IPS-15b (cell line): ENCODE results near the gene FAM107B.
A peak's percentile ranks its signal among the peaks of the same experiment; 100 is the strongest.

Experiments
- H3K27me3 ChIP-seq: one replicate; pipeline ENCODE4 v1.6.1; 2013; ENCODE audit warnings: low read length; ENCODE audit not compliant: control insufficient read depth, insufficient read depth
- H3K36me3 ChIP-seq: one replicate; pipeline ENCODE4 v1.6.1; 2013; ENCODE audit warnings: low read length; ENCODE audit not compliant: control insufficient read depth, insufficient read depth
- H3K4me1 ChIP-seq: one replicate; pipeline ENCODE4 v1.6.1; 2013; ENCODE audit warnings: mild to moderate bottlenecking, low read length; ENCODE audit not compliant: control insufficient read depth, insufficient read depth
- H3K4me3 ChIP-seq: one replicate; pipeline ENCODE4 v1.5.1; 2013; ENCODE audit warnings: low read depth, low read length
- H3K9ac ChIP-seq: one replicate; pipeline ENCODE4 v1.6.1; 2013; ENCODE audit warnings: low read depth, mild to moderate bottlenecking, low read length
- H3K9me3 ChIP-seq: one replicate; pipeline ENCODE4 v1.6.1; 2013; ENCODE audit warnings: mild to moderate bottlenecking, low read length; ENCODE audit not compliant: control insufficient read depth, insufficient read depth

Gene FAM107B

GRCh38 chr10:14547816-14548215 lies 226.9 kb downstream of the FAM107B start:
- no peak overlapping the region for H3K9ac ChIP-seq

GRCh38 chr10:14545827-14546226 lies 228.9 kb downstream of the FAM107B start:
- Histone ChIP-seq H3K9me3 (no peaks in the 10 kb centered on the region), H3K4me3 (no peak overlapping the region), H3K4me1 (peaks cover 3% of the 10 kb centered on the region), H3K9ac (no peak overlapping the region), H3K27me3 (no peaks in the 10 kb centered on the region), H3K36me3 (no peaks in the 10 kb centered on the region)

More at GRCh38 chr10:14547816-14548215, 226.9 kb downstream of the FAM107B start:
- no peaks in the 10 kb centered on the region for H3K36me3 ChIP-seq
- H3K4me1 ChIP-seq = peaks cover 3% of the 10 kb centered on the region
- H3K27me3 ChIP-seq = no peaks in the 10 kb centered on the region
- peak overlapping the region; percentile 18 for H3K4me3 ChIP-seq
- H3K9me3 ChIP-seq = no peaks in the 10 kb centered on the region

GRCh38 chr10:14543904-14544210 lies 230.8 kb downstream of the FAM107B start:
- Histone ChIP-seq H3K9me3 (no peaks in the 10 kb centered on the region), H3K4me3 (no peak overlapping the region), H3K9ac (no peak overlapping the region), H3K27me3 (no peaks in the 10 kb centered on the region), H3K36me3 (no peaks in the 10 kb centered on the region), H3K4me1 (peaks cover 3% of the 10 kb centered on the region)

GRCh38 chr10:14543046-14543903 lies 231.4 kb downstream of the FAM107B start:
- no peaks in the 10 kb centered on the region for H3K27me3 ChIP-seq
- no peaks in the 10 kb centered on the region for H3K9me3 ChIP-seq
- peaks cover 3% of the 10 kb centered on the region for H3K4me1 ChIP-seq
- no peak overlapping the region for H3K4me3 ChIP-seq
- H3K9ac ChIP-seq = no peak overlapping the region
- no peaks in the 10 kb centered on the region for H3K36me3 ChIP-seq

GRCh38 chr10:14541379-14541778 lies 233.3 kb downstream of the FAM107B start:
- H3K36me3 ChIP-seq = no peaks in the 10 kb centered on the region
- no peaks in the 10 kb centered on the region for H3K27me3 ChIP-seq
- H3K4me3 ChIP-seq = no peak overlapping the region
- no peaks in the 10 kb centered on the region for H3K9me3 ChIP-seq
- H3K4me1 ChIP-seq = peaks cover 3% of the 10 kb centered on the region
- no peak overlapping the region for H3K9ac ChIP-seq

GRCh38 chr10:14540611-14541010 lies 234.1 kb downstream of the FAM107B start:
- no peak overlapping the region for H3K4me3 ChIP-seq
- no peaks in the 10 kb centered on the region for H3K9me3 ChIP-seq
- H3K4me1 ChIP-seq = peaks cover 3% of the 10 kb centered on the region
- H3K27me3 ChIP-seq = no peaks in the 10 kb centered on the region
- no peak overlapping the region for H3K9ac ChIP-seq
- H3K36me3 ChIP-seq = no peaks in the 10 kb centered on the region

- Histone ChIP-seq H3K4me3 (no peak overlapping the region), H3K9ac (no peak overlapping the region), H3K4me1 (peaks cover 3% of the 10 kb centered on the region), H3K36me3 (no peaks in the 10 kb centered on the region), H3K9me3 (no peaks in the 10 kb centered on the region), H3K27me3 (no peaks in the 10 kb centered on the region)
Measured at GRCh38 chr10:14540062-14540461, 234.6 kb downstream of the FAM107B start.

- H3K9me3 ChIP-seq = no peaks in the 10 kb centered on the region
- H3K9ac ChIP-seq = no peak overlapping the region
- H3K27me3 ChIP-seq = no peaks in the 10 kb centered on the region
- peaks cover 3% of the 10 kb centered on the region for H3K4me1 ChIP-seq
- H3K4me3 ChIP-seq = no peak overlapping the region
- H3K36me3 ChIP-seq = no peaks in the 10 kb centered on the region
Measured at GRCh38 chr10:14539176-14539575, 235.5 kb downstream of the FAM107B start.

- Histone ChIP-seq H3K9me3 (no peaks in the 10 kb centered on the region), H3K36me3 (no peaks in the 10 kb centered on the region), H3K27me3 (no peaks in the 10 kb centered on the region), H3K4me1 (peaks cover 3% of the 10 kb centered on the region), H3K4me3 (no peak overlapping the region), H3K9ac (no peak overlapping the region)
Measured at GRCh38 chr10:14536241-14537213, 238.2 kb downstream of the FAM107B start.

- no peaks in the 10 kb centered on the region for H3K36me3 ChIP-seq
- no peaks in the 10 kb centered on the region for H3K9me3 ChIP-seq
- H3K27me3 ChIP-seq = no peaks in the 10 kb centered on the region
- no peak overlapping the region for H3K9ac ChIP-seq
- H3K4me3 ChIP-seq = no peak overlapping the region
- H3K4me1 ChIP-seq = peaks cover 3% of the 10 kb centered on the region
Measured at GRCh38 chr10:14535457-14536130, 239.1 kb downstream of the FAM107B start.

GRCh38 chr10:14534152-14534551 lies 240.5 kb downstream of the FAM107B start:
- H3K9me3 ChIP-seq = no peaks in the 10 kb centered on the region
- no peaks in the 10 kb centered on the region for H3K27me3 ChIP-seq

More at GRCh38 chr10:14534152-14534551, 240.5 kb downstream of the FAM107B start:
- Histone ChIP-seq H3K9ac (no peak overlapping the region), H3K36me3 (no peaks in the 10 kb centered on the region), H3K4me1 (peaks cover 3% of the 10 kb centered on the region), H3K4me3 (no peak overlapping the region)
